GM23338 (cell line): ENCODE data around the gene SLC12A7. TPM values are rescaled to one million over a fixed set of nuclear protein-coding genes. Genes with fewer than 3 reads are reported as not detected.

Source experiments
- ATAC-seq: fragments of 200-7000 bp; cut with Tn5 transposase; 3 replicates; pipeline ENCODE4 v1.9.1; 2020
- DNase-seq: peaks from one replicate; pipeline ENCODE4 v3.0.0-alpha.2; 2015; ENCODE audit warnings: low spot score
- H2AFZ ChIP-seq: fragments of 200-600 bp; sonication (generic); 2 replicates; pipeline ENCODE4 v1.8.0; 2016; ENCODE audit warnings: antibody characterized with exemption, mild to moderate bottlenecking, moderate library complexity
- H3F3A ChIP-seq: fragments of 200-600 bp; sonication (generic); replicated peaks from 2 replicates; pipeline ENCODE4 v1.8.0; 2017; ENCODE audit warnings: antibody characterized with exemption, mixed run types, low read depth
- H3K27ac ChIP-seq: fragments of 200-600 bp; sonication (generic); 2 replicates; pipeline ENCODE4 v1.6.1; 2016; ENCODE audit warnings: low read depth
- H3K27me3 ChIP-seq: fragments of 200-600 bp; sonication (generic); 2 replicates; pipeline ENCODE4 v1.8.0; 2016; ENCODE audit warnings: mild to moderate bottlenecking, mixed run types, moderate library complexity; ENCODE audit not compliant: insufficient read depth
- H3K36me3 ChIP-seq: fragments of 200-600 bp; sonication (generic); 2 replicates; pipeline ENCODE4 v1.8.0; 2016; ENCODE audit warnings: mild to moderate bottlenecking; ENCODE audit not compliant: insufficient read depth
- H3K4me1 ChIP-seq: fragments of 200-600 bp; sonication (generic); 2 replicates; pipeline ENCODE4 v1.8.0; 2016; ENCODE audit warnings: mild to moderate bottlenecking, moderate library complexity; ENCODE audit not compliant: insufficient read depth
- H3K4me2 ChIP-seq: fragments of 200-600 bp; sonication (generic); 2 replicates; pipeline ENCODE4 v1.7.1; 2017; ENCODE audit warnings: mixed run types
- H3K4me3 ChIP-seq: fragments of 200-600 bp; sonication (generic); 2 replicates; pipeline ENCODE4 v1.6.1; 2016; ENCODE audit warnings: mixed run types
- H3K79me2 ChIP-seq: fragments of 200-600 bp; sonication (generic); replicated peaks from 2 replicates; pipeline ENCODE4 v1.8.0; 2017; ENCODE audit warnings: mild to moderate bottlenecking; ENCODE audit not compliant: insufficient read depth
- H3K9me2 ChIP-seq: fragments of 200-600 bp; sonication (generic); 2 replicates; pipeline ENCODE4 v1.8.0; 2017; ENCODE audit not compliant: insufficient read depth
- H4K20me1 ChIP-seq: fragments of 200-600 bp; sonication (generic); replicated peaks from 2 replicates; pipeline ENCODE4 v1.8.0; 2017; ENCODE audit warnings: mild to moderate bottlenecking; ENCODE audit not compliant: insufficient read depth
- H3K27ac Mint-ChIP-seq: 2 replicates; pipeline ENCODE4 v1.8.0; 2020; ENCODE audit warnings: inconsistent platforms, mild to moderate bottlenecking, moderate library complexity, mixed read lengths
- H3K27me3 Mint-ChIP-seq: 3 replicates; pipeline ENCODE4 v1.8.0; 2022; ENCODE audit warnings: low read depth, mild to moderate bottlenecking, moderate library complexity, mixed read lengths, inconsistent platforms; ENCODE audit not compliant: insufficient read depth, poor library complexity
- H3K36me3 Mint-ChIP-seq: 3 replicates; pipeline ENCODE4 v1.8.0; 2021; ENCODE audit warnings: low read depth, mild to moderate bottlenecking, inconsistent platforms, moderate library complexity, mixed read lengths
- H3K4me1 Mint-ChIP-seq: 3 replicates; pipeline ENCODE4 v1.8.0; 2020; ENCODE audit warnings: mild to moderate bottlenecking, inconsistent platforms, mixed read lengths
- H3K4me3 Mint-ChIP-seq: 3 replicates; pipeline ENCODE4 v1.8.0; 2021; ENCODE audit warnings: moderate library complexity, mild to moderate bottlenecking, inconsistent platforms, mixed read lengths
- H3K9me3 Mint-ChIP-seq: 3 replicates; pipeline ENCODE4 v1.8.0; 2020; ENCODE audit warnings: moderate library complexity, mild to moderate bottlenecking, inconsistent platforms, mixed read lengths
- CREB1 ChIP-seq: fragments of 250-450 bp; sonication (Bioruptor Pico); IDR thresholded peaks from 2 replicates; pipeline ENCODE4 v1.5.0; 2020; ENCODE audit warnings: low read depth, mild to moderate bottlenecking, moderate library complexity
- CTCF ChIP-seq, 2 experiments: fragments of 200-600 bp in 1 of 2; sonication (generic) in 1 of 2; conservative IDR thresholded peaks; 2 replicates each; pipeline versions ENCODE4 v1.5.1 to v1.6.1; 2016 to 2017; ENCODE audit warnings: antibody characterized with exemption in 2 of 2, low read depth in 2 of 2, mild to moderate bottlenecking in 2 of 2, moderate library complexity in 1 of 2
- EZH2 ChIP-seq: fragments of 200-600 bp; sonication (generic); IDR thresholded peaks from one replicate; pipeline ENCODE4 v1.8.0; 2017; ENCODE audit warnings: antibody characterized with exemption, mild to moderate bottlenecking, low read depth; ENCODE audit not compliant: unreplicated experiment
- EZH2phosphoT487 ChIP-seq: fragments of 200-600 bp; sonication (generic); IDR thresholded peaks from one replicate; pipeline ENCODE4 v1.8.1; 2018; ENCODE audit warnings: antibody characterized with exemption; ENCODE audit not compliant: unreplicated experiment
- JUNB ChIP-seq: IDR thresholded peaks from one replicate; pipeline ENCODE4 v1.6.1; 2016; ENCODE audit warnings: antibody characterized with exemption; ENCODE audit not compliant: unreplicated experiment
- NANOG ChIP-seq: IDR thresholded peaks from 2 replicates; pipeline ENCODE4 v1.6.1; 2016; ENCODE audit warnings: antibody characterized with exemption, borderline replicate concordance
- POLR2AphosphoS5 ChIP-seq: IDR thresholded peaks from 2 replicates; pipeline ENCODE4 v1.6.1; 2016; ENCODE audit warnings: antibody characterized with exemption, low read depth
- STAT1 ChIP-seq: IDR thresholded peaks from one replicate; pipeline ENCODE4 v1.6.1; 2016; ENCODE audit warnings: antibody characterized with exemption; ENCODE audit not compliant: unreplicated experiment
- ZNF331 ChIP-seq: fragments of 250-450 bp; sonication (Bioruptor Pico); IDR thresholded peaks from 2 replicates; pipeline ENCODE4 v1.5.0; 2020; ENCODE audit warnings: low read depth, mild to moderate bottlenecking, moderate library complexity
- polyA plus RNA-seq: library from polyadenylated mRNA; unstranded; fragments of >200 nt; fragmentation: Nextera tagmentation; extraction: Ambion mirVana; gene quantifications from 2 replicates; pipeline ENCODE4 v1.2.1, GENCODE V29; 2016
- total RNA-seq: library from RNA; depleted of rRNA; stranded (reverse); fragments of >200 nt; shearing (Covaris generic); gene quantifications from 2 replicates; pipeline ENCODE4 v1.2.3, GENCODE V29; 2014
- TF ChIP-seq, protein P1 (sequence below): IDR thresholded peaks from 2 replicates; pipeline ENCODE4 v1.6.1; 2016; ENCODE audit warnings: antibody characterized with exemption

Gene SLC12A7
- total and polyA plus RNA-seq, 2 experiments from 2014 or later, result 7.4 to 32.2 TPM

- no peaks in the 10 kb centered on the region for H3K27me3 ChIP-seq
- H2AFZ ChIP-seq, result no peak overlapping the region
- Mint-ChIP-seq H3K27ac (no peak overlapping the region; the same call in 1 of the 2 replicates), H3K9me3 (peaks cover 5% of the 10 kb centered on the region; the same call in 2 of the 3 replicates), H3K27me3 (peaks cover 18% of the 10 kb centered on the region), H3K4me3 (no peak overlapping the region), H3K4me1 (peaks cover 19% of the 10 kb centered on the region), H3K36me3 (no peaks in the 10 kb centered on the region)
- DNase-seq, result no peak
- no peaks in the 10 kb centered on the region for H3K79me2 ChIP-seq
- H3F3A ChIP-seq, result no peaks in the 10 kb centered on the region
- H3K9me2 ChIP-seq, result no peaks in the 10 kb centered on the region
- ATAC-seq, result no peak
- no peak overlapping the region for H3K4me2 ChIP-seq
- TF ChIP-seq JUNB (no peak), STAT1 (no peak), EZH2phosphoT487 (no peak), CREB1 (CRISPR knock-in tag) (no peak), NANOG (no peak), POLR2AphosphoS5 (no peak), EZH2 (no peak), ZNF331 (no peak)
- TF ChIP-seq, protein P1, sequence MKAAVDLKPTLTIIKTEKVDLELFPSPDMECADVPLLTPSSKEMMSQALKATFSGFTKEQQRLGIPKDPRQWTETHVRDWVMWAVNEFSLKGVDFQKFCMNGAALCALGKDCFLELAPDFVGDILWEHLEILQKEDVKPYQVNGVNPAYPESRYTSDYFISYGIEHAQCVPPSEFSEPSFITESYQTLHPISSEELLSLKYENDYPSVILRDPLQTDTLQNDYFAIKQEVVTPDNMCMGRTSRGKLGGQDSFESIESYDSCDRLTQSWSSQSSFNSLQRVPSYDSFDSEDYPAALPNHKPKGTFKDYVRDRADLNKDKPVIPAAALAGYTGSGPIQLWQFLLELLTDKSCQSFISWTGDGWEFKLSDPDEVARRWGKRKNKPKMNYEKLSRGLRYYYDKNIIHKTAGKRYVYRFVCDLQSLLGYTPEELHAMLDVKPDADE, result no peak
- no peak overlapping the region for H3K4me3 ChIP-seq
- H3K27ac ChIP-seq, result no peak overlapping the region
- no peaks in the 10 kb centered on the region for H3K36me3 ChIP-seq
- H3K4me1 ChIP-seq, result no peaks in the 10 kb centered on the region
- no peaks in the 10 kb centered on the region for H4K20me1 ChIP-seq
These were observed 24.0 kb upstream of the SLC12A7 start for GRCh38 chr5:1135696-1136525.

- no peaks in the 10 kb centered on the region for H3F3A ChIP-seq
- ATAC-seq, result no peak
- H4K20me1 ChIP-seq, result no peaks in the 10 kb centered on the region
- H3K9me3 Mint-ChIP-seq, result peaks cover 5% of the 10 kb centered on the region; the same call in 2 of the 3 replicates
- H3K4me1 ChIP-seq, result no peaks in the 10 kb centered on the region
- no peak overlapping the region for H3K4me3 Mint-ChIP-seq
- H3K36me3 ChIP-seq, result no peaks in the 10 kb centered on the region
- DNase-seq, result no peak
- H3K79me2 ChIP-seq, result no peaks in the 10 kb centered on the region
- H2AFZ ChIP-seq, result no peak overlapping the region
- no peak overlapping the region for H3K4me3 ChIP-seq
- H3K36me3 Mint-ChIP-seq, result no peaks in the 10 kb centered on the region
- H3K27me3 ChIP-seq, result no peaks in the 10 kb centered on the region
- H3K4me1 Mint-ChIP-seq, result peaks cover 24% of the 10 kb centered on the region
- no peak overlapping the region for H3K27ac Mint-ChIP-seq
- TF ChIP-seq CTCF (conservative IDR thresholded peaks at IDR 0.05; ENCODE audit: low read depth in 2 of 2), result peak; percentile 6 to 15; a peak in 1 of 4 replicates
- no peak for TF ChIP-seq CREB1 (CRISPR knock-in tag)
- no peak overlapping the region for H3K27ac ChIP-seq
- peaks cover 18% of the 10 kb centered on the region for H3K27me3 Mint-ChIP-seq
- no peak overlapping the region for H3K4me2 ChIP-seq
- no peaks in the 10 kb centered on the region for H3K9me2 ChIP-seq
These were observed 22.6 kb upstream of the SLC12A7 start for GRCh38 chr5:1134478-1134877.
